Rectal smooth muscle tissue (tissue), 1 donor: ENCODE results near the gene FANCB.

Experiments used
- H3K27ac ChIP-seq: one replicate; pipeline ENCODE4 v1.7.0; 2013; ENCODE audit warnings: low read depth, low read length, inconsistent platforms
- H3K27me3 ChIP-seq: one replicate; pipeline ENCODE4 v1.7.0; 2013; ENCODE audit warnings: low read length; ENCODE audit not compliant: control insufficient read depth, insufficient read depth
- H3K36me3 ChIP-seq: one replicate; pipeline ENCODE4 v1.7.0; 2013; ENCODE audit warnings: low read length; ENCODE audit not compliant: control insufficient read depth, insufficient read depth
- H3K4me1 ChIP-seq: one replicate; pipeline ENCODE4 v1.7.0; 2013; ENCODE audit warnings: low read length; ENCODE audit not compliant: control insufficient read depth, insufficient read depth
- H3K4me3 ChIP-seq: one replicate; pipeline ENCODE4 v1.7.0; 2013; ENCODE audit warnings: low read length
- H3K9ac ChIP-seq: one replicate; pipeline ENCODE4 v1.7.0; 2013; ENCODE audit warnings: low read length

FANCB gene

GRCh38 chrX:14872851-14873675 is at the start of gene FANCB, which contains the start of gene MOSPD2:
Gene FANCB, minus strand, starts transcription at chrX:14873069. Its CDS starts 7,559 bp downstream, at chrX:14865510.
Gene MOSPD2, plus strand, starts transcription at chrX:14873421. Its CDS starts 108 bp downstream, at chrX:14873529.
- Histone ChIP-seq H3K4me3 (peak within 1 kb of the TSS; percentile 75), H3K27ac (peak within 1 kb of the TSS; percentile 58), H3K9ac (peak within 1 kb of the TSS; percentile 16), H3K27me3 (no peaks in the 10 kb centered on the region), H3K4me1 (no peaks in the 10 kb centered on the region), H3K36me3 (no peaks in the 10 kb centered on the region)

GRCh38 chrX:14922437-14922836 is 49.6 kb upstream of the FANCB start:
- H3K27me3 ChIP-seq: no peaks in the 10 kb centered on the region
- H3K4me1 ChIP-seq: no peaks in the 10 kb centered on the region
- H3K4me3 ChIP-seq: no peak overlapping the region
- H3K9ac ChIP-seq: no peak overlapping the region
- no peaks in the 10 kb centered on the region for H3K36me3 ChIP-seq
- H3K27ac ChIP-seq: no peak overlapping the region

GRCh38 chrX:14920196-14920595 is 47.3 kb upstream of the FANCB start:
- Histone ChIP-seq H3K36me3 (no peaks in the 10 kb centered on the region), H3K4me1 (no peaks in the 10 kb centered on the region), H3K9ac (no peak overlapping the region), H3K27me3 (no peaks in the 10 kb centered on the region), H3K4me3 (no peak overlapping the region), H3K27ac (no peak overlapping the region)

GRCh38 chrX:14919407-14919806 is 46.5 kb upstream of the FANCB start:
- no peak overlapping the region for H3K27ac ChIP-seq
- no peak overlapping the region for H3K4me3 ChIP-seq
- H3K36me3 ChIP-seq: no peaks in the 10 kb centered on the region

GRCh38 chrX:14916017-14916674 is 43.3 kb upstream of the FANCB start:
- Histone ChIP-seq H3K27ac (no peak overlapping the region), H3K27me3 (no peaks in the 10 kb centered on the region), H3K4me1 (no peaks in the 10 kb centered on the region), H3K36me3 (peaks cover 6% of the 10 kb centered on the region), H3K4me3 (no peak overlapping the region), H3K9ac (no peak overlapping the region)

More at GRCh38 chrX:14919407-14919806, 46.5 kb upstream of the FANCB start:
- H3K9ac ChIP-seq: no peak overlapping the region
- no peaks in the 10 kb centered on the region for H3K27me3 ChIP-seq
- H3K4me1 ChIP-seq: no peaks in the 10 kb centered on the region

- no peak overlapping the region for H3K9ac ChIP-seq
- no peaks in the 10 kb centered on the region for H3K27me3 ChIP-seq
- peaks cover 6% of the 10 kb centered on the region for H3K36me3 ChIP-seq
- H3K27ac ChIP-seq: no peak overlapping the region
- H3K4me3 ChIP-seq: no peak overlapping the region
- H3K4me1 ChIP-seq: no peaks in the 10 kb centered on the region
These were observed 42.7 kb upstream of the FANCB start for GRCh38 chrX:14915596-14915995.

GRCh38 chrX:14913241-14913640 is 40.4 kb upstream of the FANCB start:
- no peaks in the 10 kb centered on the region for H3K4me1 ChIP-seq
- no peak overlapping the region for H3K4me3 ChIP-seq
- H3K27me3 ChIP-seq: no peaks in the 10 kb centered on the region
- no peak overlapping the region for H3K27ac ChIP-seq
- no peak overlapping the region for H3K9ac ChIP-seq
- peaks cover 6% of the 10 kb centered on the region for H3K36me3 ChIP-seq

- no peaks in the 10 kb centered on the region for H3K27me3 ChIP-seq
- H3K27ac ChIP-seq: no peak overlapping the region
- no peaks in the 10 kb centered on the region for H3K4me1 ChIP-seq
- H3K9ac ChIP-seq: no peak overlapping the region
- no peak overlapping the region for H3K4me3 ChIP-seq
- H3K36me3 ChIP-seq: peaks cover 6% of the 10 kb centered on the region
These were observed 31.0 kb upstream of the FANCB start for GRCh38 chrX:14903891-14904290.

GRCh38 chrX:14902537-14902936 is 29.7 kb upstream of the FANCB start:
- Histone ChIP-seq H3K36me3 (peaks cover 6% of the 10 kb centered on the region), H3K4me1 (no peaks in the 10 kb centered on the region), H3K27me3 (no peaks in the 10 kb centered on the region), H3K9ac (no peak overlapping the region), H3K27ac (no peak overlapping the region), H3K4me3 (no peak overlapping the region)

GRCh38 chrX:14899607-14900006 is 26.7 kb upstream of the FANCB start:
- peaks cover 3% of the 10 kb centered on the region for H3K36me3 ChIP-seq
- H3K9ac ChIP-seq: no peak overlapping the region
- H3K27ac ChIP-seq: no peak overlapping the region
- no peaks in the 10 kb centered on the region for H3K4me1 ChIP-seq
- H3K27me3 ChIP-seq: no peaks in the 10 kb centered on the region
- no peak overlapping the region for H3K4me3 ChIP-seq

- H3K4me3 ChIP-seq: no peak overlapping the region
- no peaks in the 10 kb centered on the region for H3K27me3 ChIP-seq
- no peak overlapping the region for H3K27ac ChIP-seq
- H3K9ac ChIP-seq: no peak overlapping the region
- H3K36me3 ChIP-seq: no peaks in the 10 kb centered on the region
- no peaks in the 10 kb centered on the region for H3K4me1 ChIP-seq
These were observed 24.2 kb upstream of the FANCB start for GRCh38 chrX:14897042-14897441.

- Histone ChIP-seq H3K36me3 (no peaks in the 10 kb centered on the region), H3K4me3 (no peak overlapping the region), H3K4me1 (no peaks in the 10 kb centered on the region), H3K9ac (no peak overlapping the region), H3K27ac (no peak overlapping the region), H3K27me3 (no peaks in the 10 kb centered on the region)
These were observed 23.4 kb upstream of the FANCB start for GRCh38 chrX:14896273-14896672.
